ENCODE data around the gene KCNMA1. TPM values are rescaled to one million over a fixed set of nuclear protein-coding genes. Genes with fewer than 3 reads are reported as not detected.

Gene KCNMA1
- total RNA-seq, 1 experiment from 2014 or later: 143 TPM

DNA sequence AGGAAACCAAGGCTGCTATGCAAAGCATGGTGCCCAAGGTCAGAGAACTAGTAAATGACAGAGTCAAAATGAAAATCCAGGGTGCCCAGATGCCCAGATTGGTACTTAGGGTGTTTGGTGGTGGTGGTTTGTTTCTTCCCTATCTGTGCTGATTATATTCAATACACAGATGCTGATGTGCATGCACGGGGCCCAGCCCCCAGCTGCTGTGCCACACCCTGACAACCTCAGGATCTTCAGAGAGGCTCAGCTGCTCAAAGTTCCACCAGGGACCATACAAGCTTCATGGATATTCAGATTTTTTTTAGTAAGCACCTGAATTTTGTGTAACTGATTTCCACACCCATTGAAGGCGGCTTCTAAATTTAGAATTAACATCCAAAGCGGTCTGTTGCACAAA is 75.6 kb downstream of the KCNMA1 start:
- intact Hi-C loops (cut with micrococcal nuclease): no loop called here
- Histone ChIP-seq H3K4me3 (ENCODE audit: low read length) (no peak overlapping the region), H3K4me1 (ENCODE audit: insufficient read depth, low read length) (peaks cover 19% of the 10 kb centered on the region; the same call in 1 of the 2 replicates), H3K27ac (ENCODE audit: low read length) (no peak overlapping the region), H4K20me1 (ENCODE audit: low read length) (0 out of 2 replicates have a peak, but pooled peaks cover 4% of the 10 kb centered on the region), H3K9me2 (replicated peaks; ENCODE audit: low read length) (no peaks in the 10 kb centered on the region), H3K79me2 (ENCODE audit: low read length) (peaks cover 31% of the 10 kb centered on the region; the same call in 1 of the 2 replicates), H3K9ac (ENCODE audit: low read length) (no peak overlapping the region), H3K9me3 (ENCODE audit: low read length) (no peaks in the 10 kb centered on the region), H3K27me3 (ENCODE audit: low read length) (no peaks in the 10 kb centered on the region), H2AFZ (ENCODE audit: low read length) (no peak overlapping the region), H3K4me2 (ENCODE audit: low read length) (no peak overlapping the region), H3K36me3 (ENCODE audit: low read depth, low read length) (no peaks in the 10 kb centered on the region), H3F3A (ENCODE audit: low read length, unreplicated experiment) (no peaks in the 10 kb centered on the region)
- BruUV-seq (replicated peaks): no TSS peak
- ChIA-PET CTCF (no interaction called here), POLR2A (ENCODE audit: unreplicated experiment) (no interaction called here)
- DNase-seq: no peak
- ATAC-seq: no peak
- TF ChIP-seq EZH2phosphoT487 (IDR thresholded peaks at IDR 0.05; ENCODE audit: borderline replicate concordance, low read length): no peak
- TF ChIP-seq, protein P1, sequence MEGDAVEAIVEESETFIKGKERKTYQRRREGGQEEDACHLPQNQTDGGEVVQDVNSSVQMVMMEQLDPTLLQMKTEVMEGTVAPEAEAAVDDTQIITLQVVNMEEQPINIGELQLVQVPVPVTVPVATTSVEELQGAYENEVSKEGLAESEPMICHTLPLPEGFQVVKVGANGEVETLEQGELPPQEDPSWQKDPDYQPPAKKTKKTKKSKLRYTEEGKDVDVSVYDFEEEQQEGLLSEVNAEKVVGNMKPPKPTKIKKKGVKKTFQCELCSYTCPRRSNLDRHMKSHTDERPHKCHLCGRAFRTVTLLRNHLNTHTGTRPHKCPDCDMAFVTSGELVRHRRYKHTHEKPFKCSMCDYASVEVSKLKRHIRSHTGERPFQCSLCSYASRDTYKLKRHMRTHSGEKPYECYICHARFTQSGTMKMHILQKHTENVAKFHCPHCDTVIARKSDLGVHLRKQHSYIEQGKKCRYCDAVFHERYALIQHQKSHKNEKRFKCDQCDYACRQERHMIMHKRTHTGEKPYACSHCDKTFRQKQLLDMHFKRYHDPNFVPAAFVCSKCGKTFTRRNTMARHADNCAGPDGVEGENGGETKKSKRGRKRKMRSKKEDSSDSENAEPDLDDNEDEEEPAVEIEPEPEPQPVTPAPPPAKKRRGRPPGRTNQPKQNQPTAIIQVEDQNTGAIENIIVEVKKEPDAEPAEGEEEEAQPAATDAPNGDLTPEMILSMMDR (conservative IDR thresholded peaks at IDR 0.05; ENCODE audit: low read depth, low read length): no peak
- no peak for TF ChIP-seq EZH2 (IDR thresholded peaks at IDR 0.05; ENCODE audit: low read length, unreplicated experiment)

DNA sequence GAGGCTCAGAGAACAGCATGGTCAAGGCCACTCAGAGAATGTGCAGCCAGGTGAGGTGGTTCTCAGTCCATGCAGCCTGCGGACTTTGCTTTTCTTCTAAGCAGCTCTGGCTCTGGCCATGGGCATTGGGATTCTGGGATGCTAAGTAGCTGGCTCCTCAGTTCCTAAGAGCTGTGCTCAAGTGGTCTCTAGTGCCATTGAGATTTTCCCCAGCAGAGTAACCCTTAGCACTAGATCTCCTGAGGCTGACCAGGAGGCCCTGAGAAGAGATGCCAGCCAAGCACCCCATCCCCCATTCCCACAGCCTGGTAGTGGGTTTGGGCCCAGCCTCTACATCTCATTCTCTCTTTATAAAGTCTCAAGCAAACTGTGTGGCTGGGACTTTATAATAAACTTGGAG is 77.1 kb downstream of the KCNMA1 start:
- no peak overlapping the region for H3K4me3 ChIP-seq (ENCODE audit: low read length)
- H3K4me2 ChIP-seq (ENCODE audit: low read length): no peak overlapping the region
- no peak for DNase-seq
- ChIA-PET CTCF (no interaction called here), POLR2A (ENCODE audit: unreplicated experiment) (no interaction called here)
- H3K9me3 ChIP-seq (ENCODE audit: low read length): no peaks in the 10 kb centered on the region
- H3K9me2 ChIP-seq (replicated peaks; ENCODE audit: low read length): no peaks in the 10 kb centered on the region
- H4K20me1 ChIP-seq (ENCODE audit: low read length): 0 out of 2 replicates have a peak, but pooled peaks cover 4% of the 10 kb centered on the region
- H2AFZ ChIP-seq (ENCODE audit: low read length): no peak overlapping the region
- no TSS peak for BruUV-seq (replicated peaks)
- ATAC-seq: no peak
- H3K27me3 ChIP-seq (ENCODE audit: low read length): no peaks in the 10 kb centered on the region
- no peak overlapping the region for H3K27ac ChIP-seq (ENCODE audit: low read length)
- H3K9ac ChIP-seq (ENCODE audit: low read length): no peak overlapping the region
- intact Hi-C loops (cut with micrococcal nuclease): no loop called here
- H3K36me3 ChIP-seq (ENCODE audit: low read depth, low read length): no peaks in the 10 kb centered on the region
- TF ChIP-seq EZH2 (IDR thresholded peaks at IDR 0.05; ENCODE audit: low read length, unreplicated experiment) (no peak), EZH2phosphoT487 (IDR thresholded peaks at IDR 0.05; ENCODE audit: borderline replicate concordance, low read length) (no peak)
- TF ChIP-seq, protein P1 (conservative IDR thresholded peaks at IDR 0.05; ENCODE audit: low read depth, low read length): no peak
- no peaks in the 10 kb centered on the region for H3F3A ChIP-seq (ENCODE audit: low read length, unreplicated experiment)
- H3K4me1 ChIP-seq (ENCODE audit: insufficient read depth, low read length): peaks cover 19% of the 10 kb centered on the region; the same call in 1 of the 2 replicates
- H3K79me2 ChIP-seq (ENCODE audit: low read length): peaks cover 30% of the 10 kb centered on the region; the same call in 1 of the 2 replicates

DNA sequence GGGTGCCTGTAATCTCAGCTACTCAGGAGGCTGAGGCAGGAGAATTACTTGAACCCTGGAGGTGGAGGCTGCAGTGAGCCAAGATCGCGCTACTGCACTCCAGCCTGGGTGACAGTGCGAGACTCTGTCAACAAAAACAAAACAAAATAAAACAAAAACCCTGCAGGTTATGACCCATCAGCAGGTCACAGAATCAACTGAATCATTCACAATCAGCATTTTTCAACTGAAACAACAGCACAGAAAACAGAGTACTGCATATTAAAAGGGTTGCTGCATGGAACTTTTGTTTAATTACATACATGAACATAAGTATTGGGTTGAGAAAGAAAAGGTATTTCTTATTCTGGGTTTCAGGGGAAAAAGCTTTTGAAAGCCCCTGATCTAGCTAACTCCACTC is 77.6 kb downstream of the KCNMA1 start:
- peaks cover 28% of the 10 kb centered on the region; the same call in 1 of the 2 replicates for H3K79me2 ChIP-seq (ENCODE audit: low read length)
- BruUV-seq (replicated peaks): no TSS peak
- no peaks in the 10 kb centered on the region for H3K9me2 ChIP-seq (replicated peaks; ENCODE audit: low read length)
- POLR2A ChIA-PET (ENCODE audit: unreplicated experiment): no interaction called here
- CTCF ChIA-PET: no interaction called here
- ATAC-seq: no peak
- 0 out of 2 replicates have a peak, but pooled peaks cover 4% of the 10 kb centered on the region for H4K20me1 ChIP-seq (ENCODE audit: low read length)
- no peak overlapping the region for H3K4me2 ChIP-seq (ENCODE audit: low read length)
- H3K9ac ChIP-seq (ENCODE audit: low read length): no peak overlapping the region
- intact Hi-C loops (cut with micrococcal nuclease): no loop called here
- no peak overlapping the region for H3K27ac ChIP-seq (ENCODE audit: low read length)
- TF ChIP-seq EZH2 (IDR thresholded peaks at IDR 0.05; ENCODE audit: low read length, unreplicated experiment): no peak
- TF ChIP-seq, protein P1 (conservative IDR thresholded peaks at IDR 0.05; ENCODE audit: low read depth, low read length): no peak
- TF ChIP-seq EZH2phosphoT487 (IDR thresholded peaks at IDR 0.05; ENCODE audit: borderline replicate concordance, low read length): no peak
- no peak for DNase-seq
- H3K27me3 ChIP-seq (ENCODE audit: low read length): no peaks in the 10 kb centered on the region
- peaks cover 16% of the 10 kb centered on the region; the same call in 1 of the 2 replicates for H3K4me1 ChIP-seq (ENCODE audit: insufficient read depth, low read length)
- H3F3A ChIP-seq (ENCODE audit: low read length, unreplicated experiment): no peaks in the 10 kb centered on the region
- no peak overlapping the region for H2AFZ ChIP-seq (ENCODE audit: low read length)
- no peak overlapping the region for H3K4me3 ChIP-seq (ENCODE audit: low read length)
- no peaks in the 10 kb centered on the region for H3K9me3 ChIP-seq (ENCODE audit: low read length)
- H3K36me3 ChIP-seq (ENCODE audit: low read depth, low read length): no peaks in the 10 kb centered on the region

All from PC-3 (cell line).